CD8-positive, alpha-beta memory T cell (primary cell): Measurements from ENCODE around the gene GTPBP2. TPM values are rescaled to one million over a fixed set of nuclear protein-coding genes. Genes with fewer than 3 reads are reported as not detected.
A peak's percentile ranks its signal among the peaks of the same experiment; 100 is the strongest.

Experiments used
- CTCF ChIA-PET: fragments of 350-600 bp; sonication (Branson Sonifier 250); formaldehyde crosslinking; loops from one replicate; lab custom pipeline; 2021; ENCODE audit warnings: antibody characterized with exemption; lab: Charles Lee
- POLR2A ChIA-PET: fragments of 350-600 bp; sonication (Branson Sonifier 250); formaldehyde crosslinking; loops from one replicate; lab custom pipeline; 2021; ENCODE audit warnings: antibody characterized with exemption; lab: Charles Lee
- DNase-seq, 5 donors: peaks; one replicate each; pipeline versions ENCODE4 v3.0.0 to v3.0.0-alpha.2; 2020 to 2022; ENCODE audit warnings: mixed read lengths in 1 of 5
- H3K27ac ChIP-seq: one replicate; pipeline ENCODE4 v1.7.0; 2013; ENCODE audit warnings: low read depth, mild to moderate bottlenecking, low read length, moderate library complexity
- H3K27me3 ChIP-seq: 2 replicates; pipeline ENCODE4 v1.7.0; 2013; ENCODE audit warnings: low read length, mild to moderate bottlenecking; ENCODE audit not compliant: insufficient read depth, poor library complexity, severe bottlenecking
- H3K36me3 ChIP-seq: 2 replicates; pipeline ENCODE4 v1.7.0; 2013; ENCODE audit warnings: mild to moderate bottlenecking, low read length, moderate library complexity; ENCODE audit not compliant: insufficient read depth
- H3K4me1 ChIP-seq: 2 replicates; pipeline ENCODE4 v1.7.0; 2013; ENCODE audit warnings: mild to moderate bottlenecking, low read length, moderate library complexity; ENCODE audit not compliant: insufficient read depth
- H3K4me3 ChIP-seq: 2 replicates; pipeline ENCODE4 v1.7.0; 2013; ENCODE audit warnings: mild to moderate bottlenecking, low read length
- H3K9me3 ChIP-seq: 2 replicates; pipeline ENCODE4 v1.7.0; 2013; ENCODE audit warnings: mild to moderate bottlenecking, low read length
- H3K27ac Mint-ChIP-seq, 8 donors: one replicate each; pipeline ENCODE4 v1.8.0; 2020 to 2021; ENCODE audit warnings: mixed read lengths in 8 of 8, mild to moderate bottlenecking in 6 of 8, inconsistent platforms in 3 of 8, moderate library complexity in 3 of 8
- H3K27me3 Mint-ChIP-seq, 2 donors: one replicate each; pipeline ENCODE4 v1.8.0; 2020 to 2021; ENCODE audit warnings: mixed read lengths in 2 of 2, mild to moderate bottlenecking in 1 of 2, moderate library complexity in 1 of 2
- H3K36me3 Mint-ChIP-seq, 3 donors: one replicate each; pipeline ENCODE4 v1.8.0; 2020 to 2021; ENCODE audit warnings: mixed read lengths in 3 of 3, inconsistent platforms in 1 of 3, mild to moderate bottlenecking in 1 of 3
- H3K4me1 Mint-ChIP-seq, 3 donors: one replicate each; pipeline ENCODE4 v1.8.0; 2020 to 2021; ENCODE audit warnings: mixed read lengths in 3 of 3, inconsistent platforms in 1 of 3, mild to moderate bottlenecking in 1 of 3
- H3K4me3 Mint-ChIP-seq, 7 donors: one replicate each; pipeline ENCODE4 v1.8.0; 2020 to 2021; ENCODE audit warnings: mixed read lengths in 7 of 7, mild to moderate bottlenecking in 6 of 7, moderate library complexity in 4 of 7, inconsistent platforms in 2 of 7
- H3K9me3 Mint-ChIP-seq, 5 donors: one replicate each; pipeline ENCODE4 v1.8.0; 2020 to 2022; ENCODE audit warnings: mixed read lengths in 5 of 5, mild to moderate bottlenecking in 3 of 5, moderate library complexity in 2 of 5, inconsistent platforms in 1 of 5
- polyA plus RNA-seq: library from polyadenylated mRNA; unstranded; fragments of 300-500 nt; fragmentation: Illumina TruSeq; gene quantifications from one replicate; pipeline ENCODE4 v1.2.3, GENCODE V29; 2021
- total RNA-seq, 2 experiments: library from RNA; stranded (reverse); gene quantifications; one replicate each; pipeline ENCODE4 v1.2.3, GENCODE V29; 2021

The GTPBP2 gene
- total and polyA plus RNA-seq, 3 experiments from 2014 or later, result 3.9 to 45.4 (median 44.2) TPM

DNA sequence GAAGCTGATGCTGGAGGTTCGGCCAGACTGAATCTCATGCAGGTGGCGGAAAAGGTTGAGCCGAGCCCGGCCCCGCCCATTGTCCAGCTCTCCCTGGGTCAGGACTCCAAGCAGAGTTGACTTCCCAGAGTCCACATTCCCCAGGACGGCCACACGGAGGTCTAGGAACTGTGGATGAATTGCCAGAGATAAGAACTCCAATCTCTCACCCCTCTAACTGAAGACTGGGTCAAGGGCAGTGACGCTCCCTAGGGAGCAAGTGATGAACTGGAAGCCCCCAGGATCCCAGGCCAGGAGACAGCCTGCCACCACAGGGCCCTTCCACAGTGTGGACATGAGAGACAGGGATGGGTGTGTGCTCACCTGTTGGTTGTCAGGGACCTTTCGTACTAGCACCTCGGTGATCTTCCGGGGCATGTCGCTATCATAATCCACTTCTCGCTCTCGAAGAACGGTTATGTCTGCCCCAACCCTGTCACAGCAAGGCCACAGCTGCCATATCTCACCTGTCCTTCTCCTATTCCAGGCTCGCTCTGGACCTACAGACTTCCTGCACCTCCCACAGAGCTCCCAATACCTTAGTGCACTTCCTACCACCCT, 3.6 kb downstream of the GTPBP2 start:
- peaks cover 0 to 75% (median 3%) of the 10 kb centered on the region in 3 donors for H3K36me3 Mint-ChIP-seq
- no peak for DNase-seq
- H3K27ac ChIP-seq, result peak overlapping the region; percentile 89
- peaks cover 34 to 40% (median 35%) of the 10 kb centered on the region in 3 donors for H3K4me1 Mint-ChIP-seq
- ChIA-PET CTCF (no interaction called here), POLR2A (no interaction called here)
- H3K27me3 Mint-ChIP-seq, result no peaks in the 10 kb centered on the region
- H3K4me1 ChIP-seq, result peaks cover 11% of the 10 kb centered on the region
- H3K27ac Mint-ChIP-seq, result peak overlapping the region in 1 of 8 donors; percentile 56
- no peaks in the 10 kb centered on the region for H3K9me3 ChIP-seq
- no peaks in the 10 kb centered on the region for H3K9me3 Mint-ChIP-seq
- H3K4me3 Mint-ChIP-seq, result no peak overlapping the region
- H3K4me3 ChIP-seq, result no peak overlapping the region
- no peaks in the 10 kb centered on the region for H3K27me3 ChIP-seq
- H3K36me3 ChIP-seq, result peaks cover 27% of the 10 kb centered on the region

- ChIA-PET CTCF (no interaction called here), POLR2A (no interaction called here)
- H3K4me1 ChIP-seq, result peaks cover 6% of the 10 kb centered on the region
- no peaks in the 10 kb centered on the region for H3K9me3 ChIP-seq
- Mint-ChIP-seq H3K27ac (peak overlapping the region in 2 of 8 donors; percentile 55 to 60), H3K4me3 (no peak overlapping the region), H3K27me3 (no peaks in the 10 kb centered on the region), H3K36me3 (peaks cover 0 to 80% (median 3%) of the 10 kb centered on the region in 3 donors), H3K4me1 (peaks cover 29 to 35% (median 32%) of the 10 kb centered on the region in 3 donors), H3K9me3 (no peaks in the 10 kb centered on the region)
- H3K36me3 ChIP-seq, result peaks cover 27% of the 10 kb centered on the region
- H3K27me3 ChIP-seq, result no peaks in the 10 kb centered on the region
- DNase-seq, result no peak
- no peak overlapping the region for H3K4me3 ChIP-seq
- no peak overlapping the region for H3K27ac ChIP-seq
Observed at GRCh38 chr6:43624786-43625288, 4.2 kb downstream of the GTPBP2 start.

GRCh38 chr6:43623880-43624785, 4.9 kb downstream of the GTPBP2 start:
- Mint-ChIP-seq H3K27ac (peak overlapping the region in 2 of 8 donors; percentile 54 to 60), H3K4me1 (peaks cover 26 to 36% (median 36%) of the 10 kb centered on the region in 3 donors), H3K27me3 (no peaks in the 10 kb centered on the region), H3K9me3 (no peaks in the 10 kb centered on the region), H3K4me3 (peak overlapping the region in 1 of 7 donors; percentile 36), H3K36me3 (peaks cover 0 to 81% (median 3%) of the 10 kb centered on the region in 3 donors)
- ChIA-PET POLR2A (no interaction called here), CTCF (interaction anchor here (2.0 kb wide), 1 partner anchor 21 kb away, joined by 4 read pairs; no protein-coding TSS in a partner anchor)
- H3K36me3 ChIP-seq, result peaks cover 27% of the 10 kb centered on the region
- no peak for DNase-seq
- H3K9me3 ChIP-seq, result no peaks in the 10 kb centered on the region
- no peaks in the 10 kb centered on the region for H3K27me3 ChIP-seq
- no peak overlapping the region for H3K27ac ChIP-seq
- no peak overlapping the region for H3K4me3 ChIP-seq
- peaks cover 6% of the 10 kb centered on the region for H3K4me1 ChIP-seq

- ChIA-PET CTCF (interaction anchor here (2.0 kb wide), 1 partner anchor 20 kb away, joined by 4 read pairs; no protein-coding TSS in a partner anchor), POLR2A (interaction anchor here (0.7 kb wide), 1 partner anchor 11 kb away, joined by 4 read pairs; no protein-coding TSS in a partner anchor)
- no peak overlapping the region for H3K27ac ChIP-seq
- H3K27me3 Mint-ChIP-seq, result no peaks in the 10 kb centered on the region
- DNase-seq, result no peak
- H3K36me3 ChIP-seq, result peaks cover 27% of the 10 kb centered on the region
- H3K4me1 ChIP-seq, result peaks cover 3% of the 10 kb centered on the region
- H3K36me3 Mint-ChIP-seq, result peaks cover 0 to 75% (median 2%) of the 10 kb centered on the region in 3 donors
- no peaks in the 10 kb centered on the region for H3K27me3 ChIP-seq
- H3K4me3 Mint-ChIP-seq, result no peak overlapping the region
- H3K4me3 ChIP-seq, result no peak overlapping the region
- peaks cover 14 to 24% (median 22%) of the 10 kb centered on the region in 3 donors for H3K4me1 Mint-ChIP-seq
- no peaks in the 10 kb centered on the region for H3K9me3 Mint-ChIP-seq
- peak overlapping the region in 1 of 8 donors; percentile 77 for H3K27ac Mint-ChIP-seq
- H3K9me3 ChIP-seq, result no peaks in the 10 kb centered on the region
Observed at GRCh38 chr6:43622541-43622940, 6.5 kb downstream of the GTPBP2 start.

GRCh38 chr6:43621836-43622180, 7.3 kb downstream of the GTPBP2 start:
- Histone ChIP-seq H3K36me3 (peaks cover 27% of the 10 kb centered on the region), H3K4me3 (no peak overlapping the region), H3K27ac (no peak overlapping the region), H3K9me3 (no peaks in the 10 kb centered on the region), H3K4me1 (no peaks in the 10 kb centered on the region), H3K27me3 (no peaks in the 10 kb centered on the region)
- POLR2A ChIA-PET, result no interaction called here
- CTCF ChIA-PET, result interaction anchor here (2.0 kb wide), 1 partner anchor 19 kb away, joined by 4 read pairs; no protein-coding TSS in a partner anchor
- no peak for DNase-seq
- H3K27ac Mint-ChIP-seq, result peak overlapping the region in 3 of 8 donors; percentile 1 to 6 (median 5)
- H3K4me3 Mint-ChIP-seq, result no peak overlapping the region
- H3K4me1 Mint-ChIP-seq, result peaks cover 7 to 16% (median 15%) of the 10 kb centered on the region in 3 donors
- no peaks in the 10 kb centered on the region for H3K27me3 Mint-ChIP-seq
- H3K36me3 Mint-ChIP-seq, result peaks cover 0 to 72% (median 2%) of the 10 kb centered on the region in 3 donors
- no peaks in the 10 kb centered on the region for H3K9me3 Mint-ChIP-seq

DNA sequence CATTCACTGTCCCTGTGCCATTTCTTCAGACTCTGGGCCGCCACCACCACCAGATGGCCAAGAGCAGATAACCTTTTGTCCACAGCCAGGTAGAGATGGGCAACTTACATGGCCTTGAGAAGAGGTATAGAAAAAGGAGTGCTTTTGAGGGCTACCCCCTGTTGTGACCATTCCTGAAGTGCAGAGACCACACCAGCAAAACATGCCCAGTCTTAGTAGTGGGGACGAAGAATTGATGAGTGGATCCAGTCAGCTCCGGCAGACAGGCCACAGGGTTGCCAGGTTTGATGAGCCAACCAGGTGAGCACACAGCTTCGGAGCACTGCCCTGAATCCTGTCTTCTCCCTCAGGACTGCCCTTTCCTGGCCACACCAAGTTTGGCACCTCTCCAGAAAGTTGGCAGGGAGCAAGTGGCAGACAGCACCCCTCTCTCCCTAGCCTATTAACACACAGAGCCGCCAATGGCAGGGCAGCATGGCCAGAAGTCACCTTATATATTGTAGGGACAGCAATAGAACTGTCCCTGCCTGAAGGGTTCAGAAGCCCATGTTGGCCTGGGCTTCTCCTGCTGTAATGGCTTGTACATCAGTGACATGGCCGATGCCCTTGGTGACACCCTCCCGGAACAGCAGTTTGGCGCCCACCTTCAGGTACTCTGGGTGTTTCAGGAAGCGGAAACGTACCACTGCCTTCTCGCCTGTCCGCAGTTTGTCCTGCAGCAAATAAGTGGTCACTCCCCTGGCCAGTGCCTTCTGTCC, 7.8 kb downstream of the GTPBP2 start:
- no peaks in the 10 kb centered on the region for H3K9me3 ChIP-seq
- ChIA-PET POLR2A (no interaction called here), CTCF (interaction anchor here (0.6 kb wide), 1 partner anchor 500 kb away, joined by 3 read pairs; no protein-coding TSS in a partner anchor)
- no peaks in the 10 kb centered on the region for H3K27me3 ChIP-seq
- no peaks in the 10 kb centered on the region for H3K9me3 Mint-ChIP-seq
- H3K27ac ChIP-seq, result no peak overlapping the region
- H3K36me3 ChIP-seq, result peaks cover 27% of the 10 kb centered on the region
- H3K27ac Mint-ChIP-seq, result peak overlapping the region in 1 of 8 donors; percentile 32
- no peak for DNase-seq
- no peak overlapping the region for H3K4me3 ChIP-seq
- H3K4me1 Mint-ChIP-seq, result peaks cover 3 to 14% (median 11%) of the 10 kb centered on the region in 3 donors
- peaks cover 0 to 73% (median 2%) of the 10 kb centered on the region in 3 donors for H3K36me3 Mint-ChIP-seq
- H3K4me3 Mint-ChIP-seq, result no peak overlapping the region
- no peaks in the 10 kb centered on the region for H3K27me3 Mint-ChIP-seq
- no peaks in the 10 kb centered on the region for H3K4me1 ChIP-seq

GRCh38 chr6:43616725-43617472, 12.2 kb downstream of the GTPBP2 start:
- H3K4me1 ChIP-seq, result no peaks in the 10 kb centered on the region
- H3K27ac ChIP-seq, result no peak overlapping the region
- no peaks in the 10 kb centered on the region for H3K9me3 ChIP-seq
- no peak for DNase-seq
- CTCF ChIA-PET, result interaction anchor here (1.6 kb wide), 1 partner anchor 9 kb away, joined by 5 read pairs; no protein-coding TSS in a partner anchor
- H3K27me3 ChIP-seq, result no peaks in the 10 kb centered on the region
- no peaks in the 10 kb centered on the region for H3K9me3 Mint-ChIP-seq
- no peak overlapping the region for H3K4me3 Mint-ChIP-seq
- POLR2A ChIA-PET, result no interaction called here
- H3K4me3 ChIP-seq, result no peak overlapping the region
- H3K27me3 Mint-ChIP-seq, result no peaks in the 10 kb centered on the region
- H3K36me3 ChIP-seq, result peaks cover 26% of the 10 kb centered on the region
- peaks cover 0 to 6% (median 6%) of the 10 kb centered on the region in 3 donors for H3K4me1 Mint-ChIP-seq
- H3K27ac Mint-ChIP-seq, result peak overlapping the region in 1 of 8 donors; percentile 52
- peaks cover 0 to 52% (median 4%) of the 10 kb centered on the region in 3 donors for H3K36me3 Mint-ChIP-seq
